ENCODE measurements around the gene MPPE1. TPM values are rescaled to one million over a fixed set of nuclear protein-coding genes. Genes with fewer than 3 reads are reported as not detected.

The MPPE1 gene, protein sequence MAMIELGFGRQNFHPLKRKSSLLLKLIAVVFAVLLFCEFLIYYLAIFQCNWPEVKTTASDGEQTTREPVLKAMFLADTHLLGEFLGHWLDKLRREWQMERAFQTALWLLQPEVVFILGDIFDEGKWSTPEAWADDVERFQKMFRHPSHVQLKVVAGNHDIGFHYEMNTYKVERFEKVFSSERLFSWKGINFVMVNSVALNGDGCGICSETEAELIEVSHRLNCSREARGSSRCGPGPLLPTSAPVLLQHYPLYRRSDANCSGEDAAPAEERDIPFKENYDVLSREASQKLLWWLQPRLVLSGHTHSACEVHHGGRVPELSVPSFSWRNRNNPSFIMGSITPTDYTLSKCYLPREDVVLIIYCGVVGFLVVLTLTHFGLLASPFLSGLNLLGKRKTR
- total RNA-seq = 12.0 and 26.1 TPM in 2 replicates

DNA sequence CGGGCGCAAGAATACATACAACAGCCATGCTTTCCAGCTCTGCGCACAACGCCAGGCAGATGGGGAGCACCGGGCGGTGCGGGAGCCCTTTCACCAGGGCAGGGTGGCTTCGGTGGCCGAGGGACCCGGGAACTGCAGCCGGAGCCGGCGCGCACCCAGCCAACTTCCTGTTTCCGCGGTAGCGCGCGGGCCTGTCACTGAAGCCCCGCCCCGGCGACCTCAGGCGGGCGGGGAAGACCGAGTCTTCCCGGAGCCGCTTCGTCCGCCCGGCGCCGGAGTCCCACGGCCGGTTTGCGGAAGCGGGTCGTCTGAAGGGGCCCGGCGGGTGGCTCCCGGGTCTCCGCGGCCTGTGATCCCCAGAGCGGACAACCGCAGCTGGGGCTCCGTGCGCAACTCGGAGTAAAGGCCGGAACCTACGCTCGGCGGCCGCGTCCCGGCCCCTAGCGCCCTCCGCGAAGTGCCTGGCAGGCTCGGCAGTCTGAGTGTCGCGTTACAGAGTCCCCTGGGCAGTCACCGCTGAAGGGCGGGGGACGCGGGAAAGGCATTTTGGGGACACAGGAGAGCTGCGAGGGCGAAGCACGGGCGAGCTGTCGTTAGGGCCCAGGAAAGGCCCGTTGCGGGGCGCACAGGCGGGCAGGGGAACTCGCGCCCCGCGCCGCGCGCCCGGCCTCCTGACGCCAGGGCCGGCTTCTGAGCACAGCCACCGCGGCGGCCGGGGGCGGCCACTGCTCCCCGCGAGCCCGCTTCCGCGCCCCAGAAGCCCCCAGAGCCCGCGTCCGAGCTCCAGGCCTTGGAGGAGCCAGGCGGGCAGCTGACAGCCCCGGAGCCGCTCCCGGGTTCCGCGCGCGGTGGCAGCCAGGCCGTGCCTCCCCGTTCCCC is at the start of gene MPPE1:
MPPE1 (minus strand) TSS at position 136 of the 879 bp plus-strand sequence. CDS start 11,053 bp downstream, outside the sequence.

DNA sequence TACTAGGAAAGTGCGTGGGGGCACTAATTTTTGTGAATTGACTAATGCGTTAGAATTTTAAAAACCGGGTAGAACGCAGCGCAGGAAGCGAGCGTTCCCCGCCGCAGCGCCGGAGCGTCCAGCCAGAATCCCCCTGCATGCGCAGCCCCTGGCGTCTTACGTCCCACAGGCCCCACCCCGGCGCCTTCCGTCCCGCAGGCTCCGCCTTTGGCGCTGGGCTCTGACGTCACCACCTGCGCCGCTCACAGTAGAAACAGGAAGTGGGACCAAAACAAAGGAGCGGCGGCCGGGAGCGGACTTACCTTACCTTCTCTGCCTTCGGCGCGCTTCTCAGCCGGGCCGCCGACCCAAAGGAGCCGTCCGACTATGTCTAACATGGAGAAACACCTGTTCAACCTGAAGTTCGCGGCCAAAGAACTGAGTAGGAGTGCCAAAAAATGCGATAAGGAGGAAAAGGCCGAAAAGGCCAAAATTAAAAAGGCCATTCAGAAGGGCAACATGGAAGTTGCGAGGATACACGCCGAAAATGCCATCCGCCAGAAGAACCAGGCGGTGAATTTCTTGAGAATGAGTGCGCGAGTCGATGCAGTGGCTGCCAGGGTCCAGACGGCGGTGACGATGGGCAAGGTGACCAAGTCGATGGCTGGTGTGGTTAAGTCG is 56.8 kb downstream of the MPPE1 start, which contains the start of gene CHMP1B:
CHMP1B (plus strand) TSS at position 268 of the 660 bp plus-strand sequence; CDS start at position 367, 99 bp downstream.

Other genes starting within 250 kb of the MPPE1 start
- 17.5 and 17.6 TPM in 2 replicates for gene GNAL, start 219.1 kb downstream of the MPPE1 start, total RNA-seq
- 28.2 and 47.1 TPM in 2 replicates for gene CHMP1B, start 56.9 kb downstream of the MPPE1 start, total RNA-seq
- 40.7 and 55.3 TPM in 2 replicates for gene IMPA2, start 73.2 kb upstream of the MPPE1 start, total RNA-seq
- gene ANKRD62, start 185.5 kb upstream of the MPPE1 start, total RNA-seq = not detected in 2 replicates

All from hair follicular keratinocyte (primary cell).